ENCODE results near the gene CDH13. TPM values are rescaled to one million over a fixed set of nuclear protein-coding genes. Genes with fewer than 3 reads are reported as not detected.

Gene CDH13
- total RNA-seq, 1 donor = 102 TPM

DNA sequence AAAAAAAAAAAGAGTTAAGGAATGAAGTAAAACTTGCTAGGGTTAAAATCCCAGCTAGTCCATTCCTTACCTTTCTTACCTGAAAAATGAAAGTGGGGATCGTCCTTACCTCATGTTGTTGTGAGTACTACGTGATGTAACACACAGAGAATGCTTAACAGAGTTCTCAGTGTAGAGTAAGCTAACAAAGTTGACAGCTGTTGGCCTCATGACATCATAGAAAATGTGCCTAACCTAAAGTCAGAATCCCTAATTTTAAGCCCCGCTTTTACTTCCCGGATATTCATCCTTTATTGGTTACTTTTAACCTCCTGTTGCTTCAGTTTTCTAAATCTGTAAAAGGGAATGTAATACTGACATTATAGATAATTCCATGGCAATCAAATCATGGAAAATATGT, 675.2 kb downstream of the CDH13 start:
- peaks cover 10% of the 10 kb centered on the region for H3K4me1 ChIP-seq (ENCODE audit: insufficient read depth, low read length)
- no peaks in the 10 kb centered on the region for H4K20me1 ChIP-seq (ENCODE audit: insufficient read depth, low read length)
- H3K27ac ChIP-seq (ENCODE audit: low read depth, low read length) = no peak overlapping the region
- no peaks in the 10 kb centered on the region for H3K27me3 ChIP-seq (ENCODE audit: insufficient read depth, low read length)
- H3K36me3 ChIP-seq (ENCODE audit: insufficient read depth, low read length) = no peaks in the 10 kb centered on the region
- no peak overlapping the region for H3K4me2 ChIP-seq (ENCODE audit: insufficient read depth, low read length)
- H2AFZ ChIP-seq (ENCODE audit: low read length) = no peak overlapping the region
- H3K79me2 ChIP-seq (ENCODE audit: insufficient read depth, low read length) = no peaks in the 10 kb centered on the region
- no peak overlapping the region for H3K4me3 ChIP-seq (ENCODE audit: insufficient read depth, low read length)
- no peak for TF ChIP-seq CTCF (IDR thresholded peaks at IDR 0.05; ENCODE audit: extremely low read depth, low read depth, low read length)
- no peaks in the 10 kb centered on the region for H3K9me3 ChIP-seq (ENCODE audit: low read depth, low read length)
- no peak for DNase-seq (ENCODE audit: insufficient read length, low spot score, missing footprints)

DNA sequence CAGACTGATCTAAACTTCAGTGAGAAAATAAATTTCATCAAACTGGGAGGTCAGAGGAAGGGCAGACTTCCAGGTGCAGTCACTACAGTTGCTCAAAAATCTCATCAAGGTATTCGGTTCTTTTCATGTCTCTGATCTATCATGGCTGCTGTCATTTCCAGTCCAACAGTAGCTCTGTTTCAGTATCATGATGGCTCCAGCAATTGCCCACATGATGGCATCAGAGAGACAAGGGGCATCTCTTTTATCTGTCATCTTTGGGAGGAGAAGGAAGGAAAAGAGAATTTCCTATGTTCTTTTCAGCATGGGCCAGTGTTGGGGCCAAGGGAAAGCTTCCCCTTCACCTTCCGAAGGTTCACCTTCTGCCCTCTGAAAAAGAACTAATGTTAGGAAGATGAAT, 676.1 kb downstream of the CDH13 start:
- Histone ChIP-seq H3K4me2 (ENCODE audit: insufficient read depth, low read length) (no peak overlapping the region), H3K27me3 (ENCODE audit: insufficient read depth, low read length) (no peaks in the 10 kb centered on the region), H3K9me3 (ENCODE audit: low read depth, low read length) (no peaks in the 10 kb centered on the region), H2AFZ (ENCODE audit: low read length) (no peak overlapping the region), H3K79me2 (ENCODE audit: insufficient read depth, low read length) (no peaks in the 10 kb centered on the region), H3K4me3 (ENCODE audit: insufficient read depth, low read length) (no peak overlapping the region), H4K20me1 (ENCODE audit: insufficient read depth, low read length) (no peaks in the 10 kb centered on the region), H3K27ac (ENCODE audit: low read depth, low read length) (no peak overlapping the region), H3K36me3 (ENCODE audit: insufficient read depth, low read length) (no peaks in the 10 kb centered on the region), H3K4me1 (ENCODE audit: insufficient read depth, low read length) (peaks cover 10% of the 10 kb centered on the region)
- DNase-seq (ENCODE audit: insufficient read length, low spot score, missing footprints) = no peak
- TF ChIP-seq CTCF (IDR thresholded peaks at IDR 0.05; ENCODE audit: extremely low read depth, low read depth, low read length) = peak; percentile 20

DNA sequence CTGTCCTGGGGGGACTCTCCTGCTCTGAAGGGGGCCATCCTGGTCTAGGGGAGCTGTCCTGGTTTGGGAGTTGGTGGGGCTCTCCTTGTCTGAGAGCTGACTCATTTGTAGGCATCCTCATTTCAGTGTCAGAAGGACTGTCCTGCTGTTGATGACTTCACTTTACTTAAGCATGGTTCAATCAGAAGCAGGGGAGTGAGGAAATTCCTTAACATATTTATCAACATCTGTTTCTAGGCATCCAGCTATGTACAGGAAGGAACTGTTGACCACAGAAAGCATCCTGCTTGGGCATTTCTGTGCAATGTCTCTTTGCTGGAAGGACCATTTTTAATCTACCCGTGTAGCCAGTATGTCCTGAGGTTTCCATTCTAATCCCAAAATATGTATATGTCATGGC, 678.3 kb downstream of the CDH13 start:
- no peak overlapping the region for H3K27ac ChIP-seq (ENCODE audit: low read depth, low read length)
- no peaks in the 10 kb centered on the region for H3K36me3 ChIP-seq (ENCODE audit: insufficient read depth, low read length)
- no peak for TF ChIP-seq CTCF (IDR thresholded peaks at IDR 0.05; ENCODE audit: extremely low read depth, low read depth, low read length)
- no peaks in the 10 kb centered on the region for H3K9me3 ChIP-seq (ENCODE audit: low read depth, low read length)
- no peak overlapping the region for H3K4me2 ChIP-seq (ENCODE audit: insufficient read depth, low read length)
- DNase-seq (ENCODE audit: insufficient read length, low spot score, missing footprints) = peak; percentile 71
- H3K79me2 ChIP-seq (ENCODE audit: insufficient read depth, low read length) = no peaks in the 10 kb centered on the region
- H3K4me1 ChIP-seq (ENCODE audit: insufficient read depth, low read length) = peaks cover 10% of the 10 kb centered on the region
- no peak overlapping the region for H3K4me3 ChIP-seq (ENCODE audit: insufficient read depth, low read length)
- H2AFZ ChIP-seq (ENCODE audit: low read length) = no peak overlapping the region
- no peaks in the 10 kb centered on the region for H4K20me1 ChIP-seq (ENCODE audit: insufficient read depth, low read length)
- H3K27me3 ChIP-seq (ENCODE audit: insufficient read depth, low read length) = no peaks in the 10 kb centered on the region

DNA sequence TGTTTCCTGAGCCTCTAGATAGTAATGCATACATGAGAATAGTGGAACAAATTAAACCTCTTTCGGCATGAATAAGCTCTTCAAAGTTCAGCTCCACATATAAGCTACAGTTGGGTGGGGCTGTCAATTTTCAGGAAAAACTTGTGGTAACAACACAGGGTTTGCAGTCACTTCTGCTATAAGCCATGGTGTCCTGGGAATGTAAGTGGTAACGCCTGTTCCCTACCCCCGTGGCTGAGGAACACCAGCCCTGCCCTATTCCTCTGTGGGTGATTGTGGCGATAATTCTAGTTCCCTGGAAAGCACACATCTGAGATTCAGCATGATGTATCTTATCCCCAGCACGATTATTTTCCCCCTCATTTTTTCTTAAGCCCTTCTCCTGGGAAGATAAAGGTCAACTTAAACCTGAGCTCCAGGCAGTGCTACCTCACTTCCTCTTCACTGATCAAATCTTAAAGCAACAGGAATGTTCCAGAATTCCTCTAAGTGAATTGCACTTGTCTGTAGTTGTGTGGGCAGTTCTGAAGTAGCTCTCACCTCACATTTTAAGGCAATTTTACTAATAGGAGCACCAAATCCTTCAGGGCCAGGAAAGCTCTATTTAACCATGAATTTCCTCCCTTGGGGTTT, 680.3 kb downstream of the CDH13 start:
- no peak for TF ChIP-seq CTCF (IDR thresholded peaks at IDR 0.05; ENCODE audit: extremely low read depth, low read depth, low read length)
- no peaks in the 10 kb centered on the region for H3K36me3 ChIP-seq (ENCODE audit: insufficient read depth, low read length)
- H3K4me2 ChIP-seq (ENCODE audit: insufficient read depth, low read length) = no peak overlapping the region
- H3K9me3 ChIP-seq (ENCODE audit: low read depth, low read length) = no peaks in the 10 kb centered on the region
- H3K4me1 ChIP-seq (ENCODE audit: insufficient read depth, low read length) = peaks cover 10% of the 10 kb centered on the region
- DNase-seq (ENCODE audit: insufficient read length, low spot score, missing footprints) = no peak
- no peaks in the 10 kb centered on the region for H3K27me3 ChIP-seq (ENCODE audit: insufficient read depth, low read length)
- H3K27ac ChIP-seq (ENCODE audit: low read depth, low read length) = no peak overlapping the region
- no peaks in the 10 kb centered on the region for H4K20me1 ChIP-seq (ENCODE audit: insufficient read depth, low read length)
- H2AFZ ChIP-seq (ENCODE audit: low read length) = no peak overlapping the region
- no peak overlapping the region for H3K4me3 ChIP-seq (ENCODE audit: insufficient read depth, low read length)
- H3K79me2 ChIP-seq (ENCODE audit: insufficient read depth, low read length) = no peaks in the 10 kb centered on the region
